H1 (cell line): ENCODE data around the gene TNNI2. TPM values are rescaled to one million over a fixed set of nuclear protein-coding genes. Genes with fewer than 3 reads are reported as not detected.

ENCODE experiments used
- ATF2 ChIP-seq: IDR thresholded peaks from 2 replicates; pipeline ENCODE4 v1.6.1; 2012; ENCODE audit warnings: low read length, inconsistent platforms
- CEBPB ChIP-seq: IDR thresholded peaks from 2 replicates; pipeline ENCODE4 v1.6.1; 2012; ENCODE audit warnings: low read depth, low read length
- CTCF ChIP-seq, 3 experiments: IDR thresholded peaks; 1 replicate in 2 of 3; 2 replicates in 1 of 3; pipeline versions ENCODE4 v1.5.1 to v1.6.1; 2011; ENCODE audit warnings: low read length in 3 of 3, mild to moderate bottlenecking in 3 of 3, inconsistent platforms in 2 of 3, low read depth in 1 of 3, moderate library complexity in 1 of 3; ENCODE audit not compliant: insufficient read depth in 1 of 3; ENCODE audit errors: control extremely low read depth in 1 of 3
- E2F6 ChIP-seq: IDR thresholded peaks from 2 replicates; pipeline ENCODE4 v1.6.1; 2012; ENCODE audit warnings: inconsistent platforms
- SUZ12 ChIP-seq: fragments of 200-600 bp; sonication (generic); IDR thresholded peaks from 2 replicates; pipeline ENCODE4 v1.6.1; 2012; ENCODE audit warnings: mild to moderate bottlenecking, inconsistent platforms, low read length, moderate library complexity, mixed read lengths
- polyA plus RNA-seq, 7 experiments: library from polyadenylated mRNA; depleted of rRNA in 3 of 7; stranded (reverse) in 5 of 7; unstranded in 2 of 7; fragments of >200 nt in 5 of 7; fragments of 200-250 nt in 2 of 7; gene quantifications; 1 replicate in 5 of 7; 2 replicates in 1 of 7; 4 replicates in 1 of 7; pipeline versions ENCODE4 v1.2.1 to v1.2.3, GENCODE V29; 2011 to 2013; ENCODE audit warnings: missing spikeins in 2 of 7, mixed read lengths in 2 of 7
- total RNA-seq: library from RNA; stranded (reverse); fragmentation: NEBNext Ultra II Directional; extraction: Animal tissue kit (Norgen Biotek cat#: 25700); gene quantifications from 2 replicates; pipeline ENCODE4 v1.2.1, GENCODE V29; 2021

TNNI2 gene
- total and polyA plus RNA-seq, 2 of the 8 experiments (the other 6 are each of a cell fraction or from before 2014, with no cell fraction given), result not detected

- TF ChIP-seq ATF2 (no peak), CEBPB (no peak), SUZ12 (no peak), E2F6 (no peak), CTCF (IDR thresholded peaks at IDR 0.05; ENCODE audit: control extremely low read depth in 1 of 3, insufficient read depth in 1 of 3, low read depth in 1 of 3, low read length in 3 of 3) (no peak)
These were observed 17.7 kb downstream of the TNNI2 start (continued) for GRCh38 chr11:1856306-1857005.
